Heart left ventricle (tissue), 13 donors: ENCODE results near the gene FOXC1.

Experiments
- CTCF ChIP-seq, 12 donors: fragments of 200-600 bp; sonication (generic) in 4 of 12; IDR thresholded peaks; one replicate each; pipeline versions ENCODE4 v1.5.0 to v1.8.0; 2018 to 2022; ENCODE audit warnings: antibody characterized with exemption in 12 of 12, mild to moderate bottlenecking in 5 of 12
- POLR2A ChIP-seq, 2 donors: fragments of 450-650 bp; IDR thresholded peaks; one replicate each; pipeline ENCODE4 v1.6.1; 2017; ENCODE audit warnings: antibody characterized with exemption in 2 of 2, mild to moderate bottlenecking in 2 of 2, moderate library complexity in 2 of 2
- donor health status: ischemic (EF 13 %, LVEDD 7.1; RV severe dilation, severe dysfunction).
- donor health status: DM: no; HTN: yes; CAD: no.
- donor health status: DM: no; HTN: no; CAD: no.
- donor health status: ischemic (EF 25% LVEDD 6.9; RV normal size, moderate dysfunction).
- donor health status: ischemic (EF 25% LVEDD 5.7; RV mildly dilated, moderate dysfunction).
- donor health status: ischemic (EF 35%, LVEDD 5.7; RV mildly dilated, moderate dysfunction).
- donor health status: nonischemic (EF 11% LVEDD 7.7; RV severe dilation, severe dysfunction).
- donor health status: DM: yes; HTN: yes; CAD: no.
- donor health status: PGD.
- donor health status: ischemic (EF 29% LVEDD 5.4; RV normal size, mild dysfunction).
- donor health status: nonischemic (EF 23%, LVEDD 6.1; RV moderate dilation, normal function).

DNA sequence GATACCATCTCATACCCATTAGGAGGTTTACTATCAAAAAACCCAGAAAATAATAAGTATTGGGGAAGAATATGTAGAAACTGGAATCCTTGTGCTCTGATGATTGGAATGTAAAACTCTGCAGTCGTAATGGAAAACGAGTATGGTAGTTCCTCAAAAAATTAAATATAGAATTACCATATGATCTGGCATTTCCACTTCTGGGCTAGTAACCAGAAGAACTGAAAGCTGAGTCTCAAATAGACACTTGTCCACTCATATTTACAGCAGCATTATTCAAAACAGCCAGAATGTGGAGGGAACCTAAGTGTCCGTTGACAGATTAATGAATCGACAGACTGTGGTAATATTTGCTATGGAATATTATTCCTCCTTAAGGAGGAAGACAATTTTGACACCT is 44.3 kb downstream of the FOXC1 start:
- TF ChIP-seq CTCF (IDR thresholded peaks at IDR 0.05) (no peak), POLR2A (IDR thresholded peaks at IDR 0.05) (no peak)
